HG02571 (cell line): ENCODE data around the gene ACACA.

Experiments
- ATAC-seq: cut with Tn5 transposase; IDR thresholded peaks from one replicate; pipeline ENCODE4 v1.9.1; 2021; ENCODE audit warnings: mild to moderate bottlenecking, moderate library complexity; ENCODE audit not compliant: unreplicated experiment

The ACACA gene

DNA sequence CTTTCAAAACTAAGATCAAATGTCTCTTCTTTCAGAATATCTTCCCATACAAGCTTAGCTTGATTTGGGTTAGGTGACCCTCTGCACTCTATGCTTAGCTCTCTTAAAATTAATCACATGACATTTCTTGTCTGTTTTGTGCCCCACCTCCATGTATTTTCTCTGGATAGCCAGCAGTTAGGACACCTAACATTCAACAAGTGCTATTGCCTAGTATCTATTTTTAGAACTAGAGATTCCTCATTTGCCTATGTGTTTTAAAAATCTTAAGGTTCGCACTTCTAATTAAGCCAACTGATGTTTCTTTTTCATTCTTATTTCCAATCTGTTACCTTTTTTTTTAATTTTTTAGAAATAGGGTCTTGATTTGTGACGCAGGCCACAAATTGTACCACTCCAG, 160.6 kb downstream of the ACACA start:
- ATAC-seq, result no peak

DNA sequence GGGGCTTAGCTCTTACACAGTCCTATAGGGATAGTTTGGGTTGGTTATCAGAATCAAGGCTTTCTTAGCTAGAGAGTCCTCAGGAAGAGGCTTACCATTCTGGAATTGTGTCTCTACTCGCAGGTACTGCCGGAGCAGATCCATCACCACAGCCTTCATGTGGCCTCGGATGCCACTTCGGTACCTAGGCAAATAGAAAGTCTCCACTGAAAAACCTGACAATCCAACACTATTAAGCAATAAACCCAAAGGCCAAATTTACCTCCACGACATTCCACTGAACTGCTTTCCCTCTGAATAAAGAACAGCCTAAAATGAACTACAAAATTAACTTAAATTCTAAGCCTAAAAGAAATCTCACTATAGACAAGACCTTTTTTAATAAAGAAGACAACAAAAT, 166.3 kb downstream of the ACACA start:
- ATAC-seq, result no peak

DNA sequence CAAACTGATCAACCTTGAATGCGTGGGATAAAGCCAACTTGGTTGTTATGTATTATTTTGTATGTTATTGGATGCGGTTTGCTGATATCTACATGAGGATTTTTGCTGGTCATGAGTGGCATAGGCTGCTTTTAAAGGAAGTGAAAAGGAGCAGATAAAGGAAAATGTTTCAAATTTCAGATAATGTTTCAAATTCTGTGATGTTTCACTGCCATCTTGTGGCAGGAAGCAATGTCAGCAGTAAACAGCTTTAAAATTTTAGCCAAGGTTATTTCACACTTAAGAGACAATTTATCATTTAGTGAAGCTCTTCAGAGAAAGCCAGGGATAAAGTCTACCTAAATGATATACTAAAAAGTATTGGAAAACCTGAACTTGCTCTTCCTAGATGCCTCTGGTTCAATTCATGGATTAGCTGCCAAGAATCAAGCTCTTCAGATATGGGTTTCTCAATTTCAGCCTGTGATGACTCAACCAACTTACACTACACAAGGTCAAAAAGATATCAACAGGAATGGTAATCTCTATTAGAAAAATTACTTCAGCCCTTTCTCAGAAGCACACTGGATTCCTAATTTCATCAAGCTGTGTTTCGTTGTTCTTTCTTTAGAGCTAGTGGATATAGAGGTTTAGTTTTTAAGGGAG, 166.8 kb downstream of the ACACA start:
- ATAC-seq, result no peak

GRCh38 chr17:37234106-37234505, 172.5 kb downstream of the ACACA start:
- ATAC-seq, result no peak

DNA sequence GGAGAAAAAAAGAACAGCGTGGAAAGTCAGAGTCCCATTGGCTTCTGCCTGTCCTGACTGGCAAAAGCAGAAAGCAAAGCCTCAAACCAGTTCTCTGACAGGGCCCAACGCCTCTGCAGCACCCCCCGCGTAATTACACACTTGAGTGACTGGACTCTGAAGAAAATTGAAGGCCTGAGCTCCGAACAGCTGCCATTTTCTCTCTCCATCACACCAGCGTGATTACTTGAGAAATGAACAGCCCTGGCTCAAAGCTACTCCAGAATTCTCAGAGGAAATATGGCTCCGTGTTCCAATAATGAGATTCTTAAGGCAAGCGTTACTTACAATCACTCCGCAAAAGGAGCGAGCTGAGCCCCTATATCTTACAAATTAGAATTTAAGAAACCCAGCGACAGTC, 173.6 kb downstream of the ACACA start:
- no peak for ATAC-seq

DNA sequence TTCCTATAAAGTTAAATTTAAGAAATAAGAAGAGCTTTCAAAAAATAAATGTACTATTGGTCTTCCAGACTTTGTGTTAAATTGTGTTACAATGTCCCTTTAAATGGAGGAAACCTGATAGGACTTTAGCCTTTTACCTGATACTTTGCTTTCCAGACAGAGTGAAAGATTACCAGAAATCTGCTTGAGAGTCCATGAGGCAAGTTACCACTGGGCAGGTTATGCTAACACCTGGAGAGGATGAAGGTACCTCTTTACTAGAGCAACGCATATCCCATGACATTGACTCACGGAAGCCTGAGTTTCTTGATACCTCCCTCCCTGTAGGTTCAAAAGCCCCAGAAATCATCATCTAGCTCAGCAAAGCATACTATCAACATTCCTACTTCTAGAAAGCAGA, 174.7 kb downstream of the ACACA start:
- ATAC-seq, result no peak

DNA sequence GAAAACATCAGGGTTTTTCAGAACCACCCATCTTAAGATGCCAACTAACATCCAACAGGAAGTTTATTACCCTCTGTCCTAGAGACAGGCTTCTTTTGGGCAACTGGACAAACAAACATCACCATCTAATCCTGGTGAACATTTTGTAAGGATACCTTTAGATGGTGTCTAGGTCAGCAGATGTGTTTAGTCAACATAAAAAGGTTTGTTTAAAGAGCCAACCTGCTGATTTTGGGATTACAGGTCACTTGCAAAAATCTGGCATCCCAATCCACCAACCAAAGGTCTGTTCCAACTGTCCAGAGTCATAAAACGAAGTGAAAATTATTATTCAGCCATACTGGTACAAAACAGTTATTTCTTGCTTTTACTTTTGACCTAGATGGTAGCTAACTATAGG, 176.0 kb downstream of the ACACA start:
- no peak for ATAC-seq

DNA sequence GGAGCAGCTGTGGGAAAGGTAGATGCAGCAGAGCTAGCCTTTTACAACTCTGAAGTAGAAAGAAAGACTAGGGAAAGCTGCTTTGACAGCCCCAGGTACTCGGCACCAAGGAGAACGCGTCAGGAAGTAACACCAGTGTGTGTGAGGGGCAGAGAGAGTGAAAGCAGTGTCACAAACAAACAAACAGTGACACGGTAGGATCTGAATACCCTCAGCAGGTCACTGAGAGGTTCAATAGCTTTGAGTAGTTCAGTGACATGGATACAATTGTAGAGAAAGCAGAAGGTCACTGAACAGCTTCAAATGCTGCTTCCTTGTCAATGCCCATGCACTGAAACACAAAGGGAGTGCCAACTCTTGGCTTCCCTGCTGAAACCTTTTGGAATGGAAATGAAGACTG, 181.2 kb downstream of the ACACA start:
- ATAC-seq, result no peak

GRCh38 chr17:37221865-37222264, 184.8 kb downstream of the ACACA start:
- ATAC-seq, result no peak

- no peak for ATAC-seq
These were observed 186.1 kb downstream of the ACACA start for GRCh38 chr17:37220607-37220953.

DNA sequence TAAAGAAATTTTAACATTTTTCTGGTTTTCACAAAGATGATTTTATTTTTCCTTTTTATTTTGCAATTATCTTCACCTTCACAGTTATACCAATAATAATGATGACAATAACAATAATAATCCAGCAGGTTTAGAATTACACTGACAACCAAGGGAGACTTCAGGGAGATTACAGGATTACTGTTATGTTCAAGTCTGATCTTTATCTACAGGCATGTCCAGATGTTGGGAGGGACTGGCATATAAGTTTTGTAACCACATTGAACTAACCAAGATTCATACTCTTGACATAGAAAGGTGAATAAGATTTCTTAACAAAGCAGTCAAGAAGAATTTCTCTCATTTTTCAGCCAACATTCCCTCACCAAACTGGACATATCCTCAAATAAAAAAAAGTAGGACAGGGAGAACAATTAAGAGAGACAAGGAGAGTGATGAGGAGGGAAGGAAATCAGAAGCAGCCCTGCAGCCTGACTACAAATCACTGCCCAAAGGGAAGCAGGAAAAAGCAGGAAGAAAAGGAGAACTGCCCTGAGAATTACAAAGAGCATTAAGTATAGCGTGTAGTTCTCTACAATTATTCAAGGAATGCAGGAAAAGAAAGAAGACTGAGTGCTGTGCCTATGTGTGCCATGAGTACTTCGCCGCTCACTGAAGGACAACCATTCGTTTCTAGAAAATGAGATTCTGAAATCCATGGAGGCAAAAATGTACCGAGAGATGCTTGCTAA, 186.6 kb downstream of the ACACA start:
- no peak for ATAC-seq

- ATAC-seq, result no peak
These were observed 187.8 kb downstream of the ACACA start for GRCh38 chr17:37218849-37219248.

DNA sequence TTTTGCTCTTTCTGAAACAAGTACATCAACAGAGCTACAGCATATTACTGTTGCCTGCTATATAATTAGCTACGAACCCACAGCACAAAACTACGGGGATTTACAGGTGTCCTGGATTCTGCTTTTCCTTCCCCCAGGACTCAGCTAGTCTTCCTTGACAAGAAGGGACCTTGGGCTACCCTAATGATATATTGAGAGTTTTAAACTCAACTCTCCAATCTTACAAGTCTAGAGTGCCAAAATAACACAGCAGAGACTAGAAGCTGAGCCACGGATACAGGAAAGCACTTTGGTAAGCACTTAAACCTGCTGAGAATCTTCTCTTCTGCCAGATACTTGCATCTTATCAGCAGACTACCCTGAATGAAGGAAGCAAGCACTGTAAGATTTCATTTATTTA, 192.2 kb downstream of the ACACA start:
- no peak for ATAC-seq

- no peak for ATAC-seq
These were observed 192.7 kb downstream of the ACACA start for GRCh38 chr17:37213927-37214326.

GRCh38 chr17:37212179-37212578, 194.5 kb downstream of the ACACA start:
- no peak for ATAC-seq

DNA sequence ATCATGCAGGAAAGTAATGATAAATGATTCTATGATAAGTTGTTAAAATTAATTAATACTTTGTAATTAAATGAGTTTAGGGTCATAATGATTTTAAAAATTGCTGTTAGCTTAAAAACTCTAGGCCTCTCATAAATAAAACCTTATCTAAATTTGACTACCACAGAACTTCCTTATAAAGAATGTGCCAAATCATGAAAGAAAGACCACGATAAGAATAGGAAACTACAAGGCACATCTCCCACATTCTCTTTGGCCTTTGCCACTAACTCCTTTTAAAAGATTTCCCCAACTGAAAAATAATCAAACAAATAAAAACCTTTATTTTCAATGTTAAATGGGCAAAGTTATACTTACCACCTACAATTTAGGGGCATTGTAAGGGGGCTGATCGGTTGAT, 195.5 kb downstream of the ACACA start:
- no peak for ATAC-seq

DNA sequence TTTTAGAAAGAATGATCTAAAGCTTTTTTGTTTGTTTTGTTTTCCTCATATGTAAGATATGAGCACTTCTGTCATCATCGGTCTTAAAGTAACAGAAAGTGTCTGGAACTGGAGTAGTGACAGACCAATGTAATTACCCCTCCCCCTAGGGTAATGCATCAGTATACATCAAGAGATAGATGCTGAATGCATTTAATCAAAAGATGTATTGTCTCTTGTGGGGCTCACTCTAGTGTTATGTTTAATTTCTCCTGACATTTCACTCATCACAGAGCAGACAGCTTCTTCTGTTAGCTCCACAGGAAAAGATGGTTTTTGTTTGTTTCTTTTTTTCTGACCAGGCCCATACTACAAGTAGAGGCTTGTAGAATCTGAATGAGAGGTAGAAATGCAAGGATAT, 199.5 kb downstream of the ACACA start:
- no peak for ATAC-seq

- no peak for ATAC-seq
These were observed 200.3 kb downstream of the ACACA start for GRCh38 chr17:37206299-37206698.

DNA sequence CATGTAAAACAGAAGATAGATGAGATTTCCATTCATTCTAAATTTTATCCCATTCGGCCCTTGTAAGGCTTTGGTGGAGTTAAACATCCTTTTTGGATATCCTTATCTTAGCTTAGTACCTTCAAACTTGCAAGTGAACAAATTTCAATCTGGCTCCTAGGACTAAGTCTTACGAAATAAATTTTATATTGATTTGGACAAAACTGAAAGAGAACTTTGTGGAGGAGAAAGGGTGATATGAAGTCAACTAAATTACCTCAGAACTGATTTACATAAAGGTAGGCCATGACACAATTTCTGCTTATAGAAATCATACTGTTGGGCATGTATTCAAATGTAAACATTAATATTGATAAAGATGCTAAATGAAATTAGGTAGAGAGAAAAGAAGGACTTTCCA, 206.1 kb downstream of the ACACA start:
- ATAC-seq, result no peak

DNA sequence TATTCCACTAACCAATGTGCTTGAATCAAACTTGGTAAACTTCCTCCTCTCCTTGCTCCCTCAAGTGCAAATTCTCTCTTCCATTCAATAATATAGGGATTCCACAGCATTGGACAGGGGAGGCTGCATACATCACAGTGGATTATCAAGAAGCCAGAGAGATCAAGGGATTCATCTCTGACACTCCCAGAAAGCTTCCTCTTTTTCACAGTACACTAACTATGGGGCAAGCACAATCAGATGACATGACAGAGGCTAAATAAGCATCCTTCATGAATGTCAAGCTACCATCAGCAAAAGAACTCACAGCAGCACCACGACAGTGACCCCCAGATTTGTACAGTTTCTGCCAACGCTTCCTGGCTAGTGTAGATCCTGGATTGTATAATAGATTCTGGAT, 209.3 kb downstream of the ACACA start:
- no peak for ATAC-seq

DNA sequence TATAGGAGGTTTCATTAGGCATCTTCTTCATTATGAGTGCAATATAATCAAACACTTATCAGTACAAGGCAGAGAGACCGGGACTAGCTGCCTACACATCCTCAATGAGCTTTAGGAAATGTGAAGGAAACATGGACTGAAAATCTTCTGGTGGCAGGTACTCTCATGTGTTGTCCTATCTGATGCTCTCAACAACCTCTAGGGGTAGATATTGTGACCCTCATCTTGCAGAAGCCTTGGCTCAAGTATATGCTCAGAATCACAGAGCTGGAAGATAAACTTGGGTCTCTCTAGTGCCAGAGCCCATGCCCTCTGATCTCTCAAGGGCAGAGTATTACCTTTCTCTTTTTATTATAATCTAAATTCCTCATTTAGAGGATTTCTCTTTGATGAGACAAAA, 212.4 kb downstream of the ACACA start:
- no peak for ATAC-seq

- ATAC-seq, result no peak
These were observed 215.4 kb downstream of the ACACA start for GRCh38 chr17:37191219-37191618.

DNA sequence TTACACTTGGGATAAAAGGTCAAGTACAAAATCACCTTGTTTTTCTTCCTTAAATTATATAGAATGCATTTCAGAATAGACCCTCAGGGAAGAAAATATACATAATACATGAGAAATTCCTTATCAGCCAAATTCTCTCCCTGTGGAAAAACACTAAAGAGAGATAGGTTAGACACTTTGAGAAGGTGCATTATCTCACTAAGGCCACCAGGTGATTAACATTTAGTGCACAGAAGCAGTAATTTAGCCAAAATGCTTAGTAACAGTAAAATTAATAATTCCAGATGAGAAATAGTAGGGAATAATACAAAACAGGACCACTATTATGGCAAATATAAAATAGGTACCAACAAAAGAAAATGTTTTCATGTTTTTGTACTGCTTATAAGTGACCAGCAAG, 216.1 kb downstream of the ACACA start:
- ATAC-seq, result no peak
